ENCODE results near the gene PDGFRB.

GRCh38 chr5:150184990-150185912 is 29.6 kb upstream of the PDGFRB start:
- TF ChIP-seq CTCF (IDR thresholded peaks at IDR 0.05; ENCODE audit: insufficient read depth, low read length, poor library complexity, severe bottlenecking), result no peak
- no peak for TF ChIP-seq EZH2phosphoT487 (conservative IDR thresholded peaks at IDR 0.05; ENCODE audit: low read length)

Measured in SU-DHL-6 (cell line).